Activated T-cell treated with anti-CD3 and anti-CD28 coated beads, Interleukin-2, amount 50 U/mL, for 1 hour (primary cell): ENCODE results near the gene PRIMA1.

Experiments
- DNase-seq: peaks from one replicate; pipeline ENCODE4 v3.0.0-alpha.2; 2020

PRIMA1 gene

DNA sequence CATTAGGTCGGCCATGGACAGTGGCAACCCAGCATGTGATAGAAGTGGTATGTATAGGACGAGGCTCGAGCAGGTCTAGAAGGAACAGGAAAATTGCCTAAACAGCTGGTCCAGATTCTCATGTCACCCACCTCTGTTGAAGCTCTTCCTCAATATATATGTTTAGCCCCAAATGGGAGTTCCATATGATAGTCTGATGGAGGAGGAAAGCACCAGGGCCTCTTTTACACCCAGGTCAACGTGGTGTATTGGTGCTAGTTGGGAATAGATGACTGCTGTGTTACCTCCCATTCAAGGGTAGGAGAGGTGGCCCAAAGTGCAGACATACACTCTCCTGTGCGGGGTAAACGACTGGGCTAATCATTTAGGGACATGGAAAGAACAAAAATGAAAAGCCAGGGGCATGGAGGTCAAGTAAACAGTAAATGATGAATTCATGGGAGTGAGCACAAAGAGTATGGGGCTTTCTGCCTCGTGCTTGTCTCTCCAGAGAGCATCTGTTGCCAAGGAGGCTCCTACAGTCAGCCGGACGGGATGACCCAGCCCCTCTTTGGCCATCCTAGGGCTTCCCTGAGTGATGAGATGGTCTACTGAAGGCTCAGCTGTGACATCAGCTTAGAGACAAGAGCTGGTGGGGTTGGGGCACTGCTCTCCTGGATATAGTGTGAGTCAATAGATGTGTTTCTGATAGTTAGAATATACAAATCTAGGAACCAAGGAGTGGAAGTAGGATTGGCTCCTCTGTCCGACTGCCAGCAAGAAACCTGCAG is 5.5 kb upstream of the PRIMA1 start:
- DNase-seq = no peak

DNA sequence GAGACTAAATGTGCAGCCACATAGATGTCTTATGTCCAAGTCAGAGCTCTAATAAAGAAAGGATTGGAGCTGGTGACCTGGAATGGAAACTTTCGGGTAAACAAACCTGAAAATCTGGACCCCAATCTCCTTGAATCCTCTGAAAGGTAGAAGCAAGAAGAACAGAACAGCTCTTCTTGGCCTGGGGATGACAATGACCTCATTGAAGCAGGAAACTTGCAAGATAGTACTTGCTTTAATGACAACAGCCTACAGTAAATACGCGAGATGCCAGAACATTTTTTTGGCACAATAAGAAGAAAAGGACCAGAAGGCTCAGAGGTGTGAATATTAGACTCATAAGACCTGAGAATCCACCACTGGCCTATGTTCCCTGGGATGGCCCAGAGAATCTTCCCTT is 4.1 kb upstream of the PRIMA1 start:
- no peak for DNase-seq

DNA sequence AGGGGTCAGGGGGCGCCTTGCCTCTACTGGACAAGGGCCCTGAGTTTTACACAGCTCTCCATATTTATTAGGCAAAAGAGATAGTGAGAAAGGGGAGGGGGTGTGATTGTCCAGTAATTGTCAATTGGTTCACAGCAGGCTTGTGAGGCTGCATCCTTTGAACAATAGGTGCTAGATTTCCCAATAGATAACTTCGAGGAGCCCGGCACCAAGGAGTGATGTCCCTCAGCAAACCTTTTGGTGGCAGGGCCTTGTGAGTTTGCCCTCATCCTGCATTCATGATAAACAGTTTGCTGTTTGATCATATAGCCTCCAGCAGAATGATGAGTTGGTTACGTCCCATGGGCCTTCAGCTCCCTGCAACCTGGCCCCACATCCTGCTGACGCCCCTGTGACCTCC is 2.7 kb upstream of the PRIMA1 start:
- DNase-seq = no peak

DNA sequence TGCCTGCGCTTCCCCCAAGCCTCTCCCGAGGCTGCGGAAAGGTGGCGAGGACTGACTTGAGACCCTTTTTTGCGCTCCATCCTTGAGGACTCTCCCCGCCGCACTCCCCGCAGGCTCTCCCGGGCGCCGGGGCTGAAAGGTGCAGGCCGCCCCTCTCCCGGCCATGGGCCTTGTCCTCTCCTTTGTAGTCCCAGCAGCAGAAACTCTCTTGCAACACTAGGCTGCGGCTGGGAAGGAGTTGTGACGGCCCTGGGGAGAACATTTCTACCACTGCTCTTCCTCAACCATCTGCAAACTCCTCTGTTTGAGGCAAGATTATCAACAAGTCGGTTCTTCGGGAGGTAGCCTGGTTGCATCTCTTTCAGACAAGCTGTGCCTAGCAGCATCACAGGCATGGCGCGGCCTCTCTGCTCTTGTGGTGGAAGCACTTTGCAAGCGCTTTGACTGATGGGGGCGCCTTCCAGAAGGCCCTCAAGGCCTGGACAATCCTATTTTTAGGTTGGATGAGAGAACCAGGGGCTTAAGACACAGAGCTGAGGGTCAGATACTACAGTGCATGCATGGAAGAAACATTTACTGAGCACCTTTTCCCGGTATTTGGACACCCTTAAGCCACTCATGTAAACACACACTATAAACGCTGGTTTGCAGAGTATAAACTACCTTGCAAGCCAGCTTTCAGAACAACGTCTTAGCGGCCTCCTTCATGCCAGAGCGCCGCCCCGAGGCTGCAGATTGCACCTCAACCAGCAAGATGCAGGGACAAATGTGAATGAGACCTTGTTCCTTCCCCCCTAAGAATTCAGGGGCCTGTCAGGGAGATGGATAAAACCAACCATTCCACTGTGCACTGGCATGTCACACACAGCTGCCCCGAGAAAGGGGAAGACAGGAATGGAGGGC is 1.2 kb upstream of the PRIMA1 start:
- DNase-seq = no peak

DNA sequence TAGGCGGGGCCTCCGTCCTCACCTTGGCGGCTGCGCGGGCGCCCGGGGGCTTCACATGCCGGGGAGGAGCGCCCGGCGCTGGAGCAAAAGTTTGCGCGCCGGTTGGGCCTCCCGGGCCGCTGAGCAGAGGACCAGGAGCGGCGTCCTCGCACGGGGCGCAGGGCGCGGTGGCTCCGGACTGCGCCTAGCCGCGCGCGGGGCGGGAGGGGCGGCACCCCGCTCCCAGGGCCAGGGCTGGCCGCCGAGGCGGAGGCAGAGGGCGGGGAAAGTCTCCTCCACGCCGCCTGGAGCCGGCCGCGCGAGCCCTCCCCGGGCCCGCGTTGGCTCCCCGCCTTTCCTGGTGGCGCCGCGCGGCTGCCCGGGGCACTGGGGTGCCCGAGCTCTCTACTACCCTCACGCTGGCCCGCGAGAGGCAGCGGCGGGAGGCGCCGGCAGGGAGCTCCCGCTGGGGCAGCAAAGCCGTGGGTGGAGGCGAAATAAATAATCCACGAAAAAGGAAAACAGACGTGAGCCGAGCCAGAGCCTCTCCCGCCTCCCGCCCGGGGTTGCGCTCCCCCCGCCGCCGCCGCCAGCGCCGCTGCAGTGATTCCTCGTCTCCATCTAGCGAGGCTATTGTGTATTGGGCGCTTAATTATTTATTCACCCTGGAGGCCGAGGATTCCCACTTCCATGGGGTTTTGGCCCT is 400 bp upstream of the PRIMA1 start:
- no peak for DNase-seq

DNA sequence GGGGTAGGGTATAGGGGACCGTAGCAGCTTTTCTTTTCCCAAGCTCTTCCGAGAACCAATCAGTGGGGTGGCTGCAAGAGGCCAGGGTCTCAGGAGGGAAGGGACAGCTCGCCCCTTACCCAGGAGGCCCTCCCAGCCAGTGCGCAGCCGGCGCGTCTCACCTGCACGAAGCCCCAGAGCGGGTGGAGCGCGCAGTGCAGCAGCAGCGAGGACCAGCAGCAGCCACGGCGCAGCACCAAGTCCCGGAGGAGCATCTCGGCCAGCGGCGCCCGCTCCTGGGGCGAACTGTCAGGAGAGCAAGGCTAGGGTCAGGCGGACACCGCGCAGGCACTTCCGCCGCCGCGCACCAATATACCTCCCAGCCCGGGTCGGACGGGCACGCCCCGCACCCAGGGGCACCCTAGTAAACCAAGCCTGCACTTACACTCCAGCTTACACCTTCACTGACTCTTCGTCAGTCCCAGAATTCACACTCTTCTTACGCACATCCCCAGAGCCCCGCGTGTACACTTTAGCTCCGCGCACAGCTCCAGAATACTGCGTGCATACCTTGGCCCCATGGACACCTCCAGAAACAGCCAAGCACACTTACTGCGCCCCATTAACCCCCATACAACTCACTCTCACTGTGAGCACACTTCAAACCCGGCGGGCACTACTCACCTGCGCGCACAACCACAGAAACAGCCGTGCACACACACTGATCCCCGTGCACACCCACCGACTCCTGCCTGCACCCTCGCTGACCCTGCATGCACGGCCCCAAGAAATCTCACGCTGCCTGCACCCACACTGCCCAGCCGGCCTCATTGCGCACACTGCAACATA is 606 bp downstream of the PRIMA1 start:
- no peak for DNase-seq

DNA sequence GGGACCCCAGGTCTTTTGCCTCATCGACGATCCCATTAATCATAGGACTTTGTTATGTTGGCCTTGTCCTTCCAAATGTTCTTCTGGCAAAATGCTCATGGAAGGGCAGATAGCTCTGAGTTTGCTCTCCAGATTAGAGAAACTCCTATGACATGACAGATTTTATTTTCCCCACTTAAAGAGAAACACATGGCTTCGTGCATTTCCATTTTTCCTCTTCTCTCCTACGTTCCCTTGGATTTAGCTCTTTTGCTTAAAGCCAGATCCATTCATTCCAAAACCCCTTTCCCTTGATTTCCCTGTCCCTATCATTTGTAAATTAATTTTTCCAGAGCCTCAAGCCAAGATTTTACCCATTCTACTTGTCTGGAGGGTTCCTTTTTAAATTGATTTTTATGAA is 2.9 kb downstream of the PRIMA1 start:
- no peak for DNase-seq

DNA sequence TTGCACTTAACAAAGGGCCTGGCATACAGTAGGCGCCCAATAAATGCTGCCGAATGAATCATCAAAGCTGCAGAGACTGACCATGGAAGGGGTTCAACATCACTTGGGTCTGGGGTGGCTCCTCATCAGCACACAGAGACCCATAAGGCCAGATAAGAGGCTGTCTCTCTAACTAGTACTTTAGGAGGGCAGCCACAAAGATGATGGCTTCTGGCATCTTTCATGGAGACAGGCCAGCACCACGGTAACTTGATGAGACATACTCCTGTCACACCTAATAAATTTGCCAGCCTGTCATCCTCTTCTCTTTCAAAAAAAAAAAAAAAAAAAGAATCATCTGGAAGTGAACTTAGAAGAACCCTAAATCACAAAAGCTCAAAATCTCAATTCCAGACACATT is 3.4 kb downstream of the PRIMA1 start:
- DNase-seq = no peak

DNA sequence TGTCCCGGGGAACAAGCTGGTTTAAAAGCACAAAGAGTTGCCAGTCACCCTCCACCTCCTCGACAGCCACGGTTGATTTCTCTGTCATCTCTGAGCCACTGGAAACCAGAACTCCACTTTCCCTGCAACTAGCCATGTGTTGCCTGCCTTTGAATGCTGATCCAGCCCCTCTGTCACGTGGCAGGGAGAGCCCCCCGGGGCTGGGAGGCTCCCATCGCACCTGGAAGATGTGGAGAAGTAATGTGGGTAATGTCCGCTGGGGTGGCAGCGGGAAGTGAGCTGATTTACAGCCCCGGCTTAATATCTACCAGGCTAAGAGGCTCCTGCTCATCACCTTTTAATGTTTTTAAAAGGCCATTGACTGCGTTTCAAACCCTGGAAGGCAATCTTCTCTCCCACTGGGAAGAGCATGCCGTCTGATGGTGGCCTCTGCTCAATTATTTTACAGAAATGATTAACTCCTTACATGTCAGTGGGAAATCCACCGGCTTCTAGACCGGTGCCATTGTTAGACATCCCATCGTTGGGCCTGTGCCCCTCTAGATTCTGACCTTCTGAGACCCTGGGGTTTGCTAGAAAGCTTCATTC is 7.4 kb downstream of the PRIMA1 start:
- no peak for DNase-seq

DNA sequence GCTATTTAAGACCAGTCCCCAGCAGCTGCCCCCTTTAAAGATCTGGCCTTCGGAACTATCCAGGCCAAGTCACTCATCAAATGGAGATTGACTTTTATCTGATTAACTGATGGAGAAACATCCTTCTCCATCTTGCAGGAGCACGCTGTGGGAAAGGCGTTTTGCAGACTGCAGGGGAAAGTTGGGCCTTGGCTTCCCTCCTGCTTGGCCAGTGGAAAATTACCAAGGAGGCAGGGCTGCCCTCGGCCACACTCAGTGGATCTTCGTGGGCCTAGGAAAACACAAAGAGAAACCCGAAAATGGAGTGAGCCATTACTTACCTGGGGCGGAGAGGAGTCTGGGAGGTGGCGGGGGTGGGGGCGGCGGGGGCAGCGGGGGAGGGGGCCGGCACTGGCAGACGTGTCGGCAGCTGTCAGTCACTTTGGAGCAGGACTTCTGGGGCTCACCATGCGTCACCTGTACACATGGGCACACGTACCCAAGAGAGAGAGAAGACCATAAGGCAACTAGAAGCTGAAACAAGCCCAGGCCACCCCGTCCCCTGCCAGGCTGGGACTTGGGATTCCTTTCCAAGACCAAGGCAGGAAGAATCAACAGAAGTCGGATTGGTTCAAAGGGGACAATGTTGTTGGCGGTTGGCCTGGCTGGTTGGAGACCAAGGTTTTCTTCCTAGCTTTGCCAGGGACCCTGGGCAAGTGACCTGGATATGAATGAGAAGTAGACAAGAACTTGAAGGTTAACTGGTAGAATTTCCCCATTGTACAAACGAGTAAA is 9.2 kb downstream of the PRIMA1 start:
- DNase-seq = no peak

DNA sequence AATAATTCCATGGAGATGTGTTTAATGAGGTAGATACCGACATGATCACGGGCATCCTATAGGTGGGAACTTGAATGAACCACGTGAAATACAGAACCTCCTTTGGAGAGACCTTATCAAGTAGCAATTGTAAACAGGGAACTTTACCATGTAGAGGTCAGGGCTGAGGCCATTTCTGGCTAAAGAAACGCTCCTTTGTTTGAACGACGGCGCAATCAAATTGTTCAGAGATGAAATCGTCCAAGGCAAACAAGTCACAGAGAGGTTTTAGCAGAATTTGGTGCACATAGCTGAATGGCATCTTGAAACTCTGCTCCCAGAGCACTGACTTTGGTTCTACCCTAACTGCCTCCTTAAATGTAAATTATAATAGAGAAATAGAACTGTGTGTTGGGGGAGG is 9.8 kb downstream of the PRIMA1 start:
- DNase-seq = no peak

DNA sequence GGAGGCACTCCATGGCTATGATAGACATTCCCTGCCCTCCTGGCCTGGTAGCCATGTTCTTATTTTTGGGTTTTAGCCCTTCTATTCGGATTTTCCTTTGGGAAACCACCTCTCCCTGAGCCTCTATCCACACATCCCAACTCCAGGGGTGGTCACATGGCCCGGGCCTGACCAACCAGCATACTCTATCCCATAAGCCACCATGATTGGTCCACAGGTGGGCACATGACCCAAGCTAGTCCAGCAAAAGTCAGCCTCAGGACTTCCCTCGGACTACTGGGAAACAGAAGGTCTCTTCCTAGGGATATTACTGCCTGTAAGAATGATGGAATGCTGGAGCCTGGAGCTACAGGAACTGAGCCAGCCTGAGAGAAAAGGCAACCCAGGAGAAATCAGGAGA is 12.5 kb downstream of the PRIMA1 start:
- no peak for DNase-seq

DNA sequence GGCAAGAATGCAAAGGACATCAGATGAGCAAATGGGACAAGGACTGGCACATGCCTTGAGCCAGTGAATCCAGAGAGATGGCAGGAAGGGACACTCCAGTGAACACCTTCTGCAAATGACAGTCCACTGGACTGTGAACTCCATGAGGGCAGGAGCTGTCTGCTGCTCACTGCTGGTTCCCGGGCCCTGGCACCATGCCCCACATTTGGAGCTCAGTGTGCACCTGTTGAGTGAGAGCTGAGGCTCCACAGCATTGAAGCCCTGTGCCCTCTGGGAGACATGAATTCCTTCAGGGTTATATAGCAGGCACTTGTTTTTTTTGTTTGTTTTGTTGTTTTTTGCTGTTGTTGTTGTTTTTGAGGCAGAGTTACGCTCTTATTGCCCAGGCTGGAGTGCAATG is 13.1 kb downstream of the PRIMA1 start:
- no peak for DNase-seq

DNA sequence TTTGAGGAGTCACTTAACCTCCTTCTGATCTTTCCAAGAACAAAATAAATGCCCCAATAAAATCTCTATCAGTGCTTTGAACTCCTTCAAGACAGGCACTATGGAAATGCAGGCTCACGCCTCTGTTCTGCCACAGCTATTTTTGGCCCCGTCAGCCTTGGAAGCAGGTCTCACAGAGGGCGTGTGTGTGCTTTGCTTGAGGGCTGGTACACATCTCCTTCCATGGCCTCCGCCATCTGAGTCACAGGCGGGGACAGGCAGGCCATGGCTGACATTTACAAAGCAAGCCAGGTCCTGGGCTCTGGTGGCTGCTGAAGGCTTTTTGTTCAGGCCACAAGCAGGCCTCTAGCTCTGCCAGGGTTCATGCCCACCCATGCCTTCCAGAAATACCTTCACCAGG is 16.0 kb downstream of the PRIMA1 start:
- no peak for DNase-seq

DNA sequence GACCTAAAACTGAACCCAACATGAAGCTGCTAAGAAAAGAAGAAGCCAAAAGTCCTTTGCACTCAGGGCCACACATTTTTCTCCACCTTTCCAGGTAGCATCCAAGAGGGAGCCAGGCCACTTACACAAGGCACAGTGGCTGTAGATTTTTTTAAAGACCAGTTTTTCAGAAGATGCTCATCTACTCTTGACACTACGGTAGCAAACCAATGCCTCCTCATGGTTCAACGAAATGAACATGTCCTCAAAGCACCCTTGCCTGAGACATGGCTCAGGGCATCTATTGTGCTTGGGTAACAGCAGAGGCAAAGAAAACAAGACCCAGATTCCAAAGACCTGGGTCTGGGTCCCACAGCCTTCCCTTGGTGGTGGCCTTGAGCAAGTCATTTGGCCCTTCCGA is 22.3 kb downstream of the PRIMA1 start:
- no peak for DNase-seq

DNA sequence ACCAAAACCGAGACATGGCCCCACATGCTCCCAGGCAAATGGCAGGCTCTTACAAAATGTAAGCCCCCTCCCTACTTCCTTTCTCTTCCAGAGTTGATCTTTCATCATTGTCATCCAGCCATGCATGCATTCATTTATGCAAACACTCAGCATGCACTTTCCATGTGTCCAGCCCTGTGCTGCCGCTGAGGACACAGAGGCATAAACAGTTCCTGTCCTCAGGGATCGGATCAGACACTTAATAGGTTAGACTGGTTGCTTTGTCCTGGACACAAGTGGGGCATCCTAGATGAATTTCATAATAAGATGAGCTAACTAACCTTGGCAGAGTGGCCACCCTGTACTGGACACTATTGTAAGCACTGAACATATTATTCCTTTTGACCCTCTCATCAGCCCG is 23.1 kb downstream of the PRIMA1 start:
- DNase-seq = no peak

DNA sequence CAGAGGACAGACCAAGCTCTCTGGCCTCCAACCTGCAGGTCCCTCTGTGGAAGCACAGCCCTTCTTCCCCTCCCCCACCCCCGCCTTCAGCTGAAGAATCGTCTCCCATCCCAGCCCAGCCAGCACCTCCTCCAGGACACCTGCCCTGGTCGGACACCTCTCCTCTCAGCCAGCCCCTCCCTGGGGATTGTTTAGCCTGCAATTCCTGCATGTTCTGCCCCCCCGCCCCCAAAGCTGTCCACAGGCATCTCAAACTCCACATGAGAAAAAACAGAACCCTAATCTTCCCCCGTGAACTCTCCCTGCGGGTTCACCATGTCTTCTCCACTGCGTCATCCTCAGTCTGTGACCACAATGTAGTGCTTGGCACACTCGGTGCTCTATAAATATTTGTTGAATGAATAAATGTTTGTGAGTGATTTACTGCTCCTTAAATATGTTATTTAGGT is 24.1 kb downstream of the PRIMA1 start:
- DNase-seq = no peak

DNA sequence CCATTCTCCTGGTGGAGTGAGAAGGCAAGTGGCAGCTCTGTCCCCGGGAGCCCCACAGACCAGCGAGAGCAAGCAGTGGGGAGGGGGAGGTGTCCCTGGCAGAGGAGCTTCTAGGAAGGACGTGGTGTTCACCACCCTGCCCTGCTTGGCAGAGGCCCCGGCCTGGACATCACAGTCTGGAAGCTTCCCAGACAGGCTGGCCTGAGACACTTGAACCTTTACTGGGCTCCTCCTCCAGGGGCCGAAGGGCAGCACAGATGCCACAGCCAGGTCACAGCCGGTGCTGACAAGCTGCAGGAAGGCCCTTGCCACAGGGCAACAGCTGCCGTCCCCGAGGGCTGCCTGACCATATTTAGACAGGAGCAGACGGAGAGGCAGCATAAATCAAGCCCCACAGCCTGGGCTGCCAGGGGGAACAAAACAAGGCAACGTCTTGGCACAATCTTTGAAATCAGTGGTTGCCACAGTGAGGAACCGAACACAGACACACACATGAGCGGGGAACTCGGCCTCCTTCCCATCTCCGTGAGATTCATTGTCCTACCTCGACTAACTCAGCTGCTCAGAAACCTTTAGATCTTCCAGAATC is 28.5 kb downstream of the PRIMA1 start:
- no peak for DNase-seq

DNA sequence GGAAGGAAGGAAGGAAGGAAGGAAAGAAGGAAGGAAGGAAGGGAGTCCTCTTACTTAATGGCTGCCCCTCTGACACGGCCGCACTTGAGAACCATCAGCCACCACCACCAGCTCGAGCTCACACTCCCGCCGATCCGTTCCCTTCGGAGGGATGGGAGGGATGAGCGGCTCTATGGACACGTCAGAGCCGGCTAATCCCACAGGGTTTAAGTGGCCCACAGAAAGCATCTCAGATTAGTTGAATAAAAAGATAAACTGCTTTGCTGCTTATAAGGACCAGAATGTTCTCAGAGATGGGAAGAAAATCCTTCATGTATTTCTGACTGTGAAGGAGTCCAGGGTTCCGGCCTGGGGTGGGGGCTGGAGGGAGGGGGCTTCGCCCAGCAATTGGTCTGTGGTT is 31.1 kb downstream of the PRIMA1 start:
- DNase-seq = no peak

DNA sequence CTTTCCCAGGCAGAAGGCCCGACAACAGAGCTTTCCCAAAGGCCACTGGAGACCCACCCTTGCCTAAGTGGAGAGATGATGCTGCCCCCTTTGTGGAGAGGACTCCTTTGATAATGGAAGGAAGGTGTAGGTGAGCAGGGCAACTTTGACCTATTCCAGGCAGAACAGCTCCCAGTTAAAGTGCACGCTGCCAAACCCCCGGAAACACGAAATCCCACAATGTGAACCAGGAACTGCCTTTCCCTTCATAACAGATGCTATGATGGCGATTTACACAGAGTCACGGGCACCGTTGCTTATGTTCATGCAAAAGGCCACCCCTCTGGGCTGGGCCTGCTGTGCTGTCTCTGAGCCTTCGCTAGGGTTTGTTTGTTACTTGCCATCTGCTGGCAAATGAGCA is 34.6 kb downstream of the PRIMA1 start:
- no peak for DNase-seq

DNA sequence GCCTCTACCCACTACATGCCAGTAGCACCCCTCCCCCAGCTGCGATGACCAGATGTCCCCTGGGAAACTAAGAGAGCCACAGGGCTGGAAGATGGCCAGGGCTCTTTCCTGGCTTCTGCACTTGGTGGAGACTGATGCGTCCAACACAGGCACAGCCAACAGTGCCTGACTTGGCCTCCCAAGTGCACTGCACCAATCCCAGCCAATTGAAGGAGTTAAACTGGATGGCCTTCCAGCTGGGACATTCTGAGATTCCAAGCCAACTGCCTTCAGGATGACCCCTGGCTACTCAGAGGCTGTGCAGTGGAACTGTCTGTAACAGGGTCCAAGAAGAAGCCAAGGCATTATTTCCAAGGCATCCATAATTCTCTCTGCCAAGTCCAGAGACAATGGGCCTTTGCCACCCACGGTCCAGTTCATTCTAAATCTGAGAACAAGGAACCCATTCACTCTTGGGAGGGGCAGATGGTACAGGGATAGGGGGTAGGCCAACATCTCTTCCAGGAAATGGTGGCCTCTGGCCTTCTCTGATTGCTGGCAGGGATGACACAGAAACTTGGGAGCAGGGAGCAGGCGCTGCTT is 35.2 kb downstream of the PRIMA1 start:
- no peak for DNase-seq
